Fibroblast of lung (primary cell): ENCODE results near the gene PIMREG. TPM values are rescaled to one million over a fixed set of nuclear protein-coding genes. Genes with fewer than 3 reads are reported as not detected.

Experiments
- DNase-seq, 2 donors: peaks; one replicate each; pipeline versions ENCODE4 v3.0.0 to v3.0.0-alpha.2; 2010; ENCODE audit warnings: low read depth in 2 of 2
- H2AFZ ChIP-seq: 2 replicates; pipeline ENCODE4 v1.5.1; 2012; ENCODE audit warnings: low read length, control low read depth, inconsistent platforms
- H3K27ac ChIP-seq: 2 replicates; pipeline ENCODE4 v1.5.1; 2011; ENCODE audit warnings: low read length, control low read depth; ENCODE audit not compliant: insufficient read depth
- H3K27me3 ChIP-seq: 2 replicates; pipeline ENCODE4 v1.5.1; 2011; ENCODE audit warnings: mild to moderate bottlenecking, low read length; ENCODE audit not compliant: control insufficient read depth, insufficient read depth
- H3K36me3 ChIP-seq: 2 replicates; pipeline ENCODE4 v1.5.1; 2011; ENCODE audit warnings: low read length; ENCODE audit not compliant: control insufficient read depth, insufficient read depth
- H3K4me1 ChIP-seq: 2 replicates; pipeline ENCODE4 v1.5.1; 2011; ENCODE audit warnings: low read length; ENCODE audit not compliant: control insufficient read depth, insufficient read depth; ENCODE audit errors: extremely low read depth
- H3K4me2 ChIP-seq: 2 replicates; pipeline ENCODE4 v1.5.1; 2011; ENCODE audit warnings: low read length, control low read depth; ENCODE audit not compliant: insufficient read depth; ENCODE audit errors: extremely low read depth
- H3K4me3 ChIP-seq, 4 experiments: fragments of 200-600 bp in 1 of 4; sonication (generic) in 1 of 4; replicated peaks in 1 of 4; 2 replicates each; pipeline ENCODE4 v1.5.1; 2011 to 2016; ENCODE audit warnings: low read length in 4 of 4, low read depth in 3 of 4, mild to moderate bottlenecking in 3 of 4, control low read depth in 2 of 4, inconsistent platforms in 1 of 4, mixed read lengths in 1 of 4; ENCODE audit not compliant: insufficient read depth in 1 of 4; ENCODE audit errors: control extremely low read depth in 1 of 4
- H3K79me2 ChIP-seq: 2 replicates; pipeline ENCODE4 v1.5.1; 2012; ENCODE audit warnings: mild to moderate bottlenecking, low read length, inconsistent platforms; ENCODE audit not compliant: control insufficient read depth, insufficient read depth
- H3K9ac ChIP-seq: 2 replicates; pipeline ENCODE4 v1.5.1; 2011; ENCODE audit warnings: mild to moderate bottlenecking, low read length, control low read depth; ENCODE audit not compliant: insufficient read depth
- H3K9me3 ChIP-seq: 2 replicates; pipeline ENCODE4 v1.5.1; 2012; ENCODE audit warnings: low read depth, low read length; ENCODE audit not compliant: control insufficient read depth, insufficient read depth
- H4K20me1 ChIP-seq: 2 replicates; pipeline ENCODE4 v1.5.1; 2011; ENCODE audit warnings: low read length; ENCODE audit not compliant: control insufficient read depth, insufficient read depth; ENCODE audit errors: extremely low read depth
- EZH2 ChIP-seq: IDR thresholded peaks from 2 replicates; pipeline ENCODE4 v1.5.1; 2012; ENCODE audit warnings: low read length, control low read depth, mild to moderate bottlenecking; ENCODE audit errors: missing control alignments
- polyA plus RNA-seq, 2 donors: library from polyadenylated mRNA; depleted of rRNA in 1 of 2; stranded (reverse) in 1 of 2; unstranded in 1 of 2; fragments of >200 nt; gene quantifications; 2 replicates each; pipeline ENCODE4 v1.2.1, GENCODE V29; 2011 to 2012; ENCODE audit warnings: missing spikeins in 1 of 2
- total RNA-seq: library from RNA; depleted of rRNA; stranded (reverse); fragments of >200 nt; gene quantifications from 2 replicates; pipeline ENCODE4 v1.2.1, GENCODE V29; 2014
- TF ChIP-seq, protein P1 (sequence below), 2 donors: IDR thresholded peaks in 1 of 2; conservative IDR thresholded peaks in 1 of 2; 1 replicate in 1 of 2; 2 replicates in 1 of 2; pipeline ENCODE4 v1.5.1; 2011 to 2012; ENCODE audit warnings: low read length in 2 of 2, control low read depth in 1 of 2, inconsistent platforms in 1 of 2, low read depth in 1 of 2, mild to moderate bottlenecking in 1 of 2

Gene PIMREG
- total and polyA plus RNA-seq, 2 donors (not counting 1 experiment from before 2014, with no cell fraction given): 6.5 to 10.6 TPM

DNA sequence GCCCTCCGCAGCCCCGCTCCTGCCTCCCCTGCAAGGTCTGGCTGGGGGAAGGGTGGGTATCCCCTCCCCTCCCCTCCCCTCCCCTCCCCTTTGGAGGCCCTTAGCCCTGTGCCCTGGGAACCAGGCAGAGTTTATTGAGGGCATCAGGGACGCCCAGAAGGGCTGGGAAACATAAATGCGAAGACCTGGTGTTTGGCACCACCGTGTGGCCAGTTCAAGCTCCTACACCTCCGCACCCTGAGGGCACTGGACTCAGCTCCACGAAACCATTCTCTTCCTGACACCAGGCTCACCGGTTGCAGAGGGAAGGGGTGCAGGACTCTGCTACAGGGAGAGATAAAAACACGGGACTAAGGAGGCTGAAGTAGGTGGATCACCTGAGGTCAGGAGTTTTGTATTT, 8.3 kb upstream of the PIMREG start:
- H2AFZ ChIP-seq: no peak overlapping the region
- peak; percentile 41 to 68 for DNase-seq
- H3K4me1 ChIP-seq: peaks cover 3% of the 10 kb centered on the region
- H3K9ac ChIP-seq: no peak overlapping the region
- TF ChIP-seq, protein P1, sequence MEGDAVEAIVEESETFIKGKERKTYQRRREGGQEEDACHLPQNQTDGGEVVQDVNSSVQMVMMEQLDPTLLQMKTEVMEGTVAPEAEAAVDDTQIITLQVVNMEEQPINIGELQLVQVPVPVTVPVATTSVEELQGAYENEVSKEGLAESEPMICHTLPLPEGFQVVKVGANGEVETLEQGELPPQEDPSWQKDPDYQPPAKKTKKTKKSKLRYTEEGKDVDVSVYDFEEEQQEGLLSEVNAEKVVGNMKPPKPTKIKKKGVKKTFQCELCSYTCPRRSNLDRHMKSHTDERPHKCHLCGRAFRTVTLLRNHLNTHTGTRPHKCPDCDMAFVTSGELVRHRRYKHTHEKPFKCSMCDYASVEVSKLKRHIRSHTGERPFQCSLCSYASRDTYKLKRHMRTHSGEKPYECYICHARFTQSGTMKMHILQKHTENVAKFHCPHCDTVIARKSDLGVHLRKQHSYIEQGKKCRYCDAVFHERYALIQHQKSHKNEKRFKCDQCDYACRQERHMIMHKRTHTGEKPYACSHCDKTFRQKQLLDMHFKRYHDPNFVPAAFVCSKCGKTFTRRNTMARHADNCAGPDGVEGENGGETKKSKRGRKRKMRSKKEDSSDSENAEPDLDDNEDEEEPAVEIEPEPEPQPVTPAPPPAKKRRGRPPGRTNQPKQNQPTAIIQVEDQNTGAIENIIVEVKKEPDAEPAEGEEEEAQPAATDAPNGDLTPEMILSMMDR (conservative IDR thresholded peaks at IDR 0.05 in 1 of 2, IDR thresholded peaks at IDR 0.05 in 1 of 2; ENCODE audit: low read depth in 1 of 2, low read length in 2 of 2): peak; percentile 82 to 92
- no peak for TF ChIP-seq EZH2
- no peaks in the 10 kb centered on the region for H4K20me1 ChIP-seq
- peaks cover 10% of the 10 kb centered on the region for H3K27me3 ChIP-seq
- no peak overlapping the region for H3K4me3 ChIP-seq
- no peaks in the 10 kb centered on the region for H3K9me3 ChIP-seq
- H3K79me2 ChIP-seq: no peaks in the 10 kb centered on the region
- H3K27ac ChIP-seq: no peak overlapping the region
- H3K4me2 ChIP-seq: no peak overlapping the region
- H3K36me3 ChIP-seq: no peaks in the 10 kb centered on the region

DNA sequence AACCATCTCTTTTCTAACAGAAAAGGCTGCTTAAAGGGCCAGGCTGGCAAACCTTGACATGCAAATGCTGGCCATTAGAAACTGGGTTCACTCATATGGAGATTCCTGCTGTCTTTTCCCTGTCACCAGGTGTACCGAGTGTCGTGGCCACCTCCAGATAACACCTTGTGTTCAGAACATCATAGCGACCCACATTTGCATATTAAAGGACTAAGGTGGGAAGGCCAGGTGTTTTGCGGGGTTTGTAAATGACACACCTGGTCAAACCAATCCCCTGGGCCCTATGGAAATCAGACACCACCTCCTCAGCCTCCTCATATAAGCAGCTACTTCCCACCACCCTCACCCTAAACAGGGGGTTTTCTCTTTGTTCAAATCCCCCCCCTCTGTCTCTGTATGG, 6.8 kb upstream of the PIMREG start:
- H3K9ac ChIP-seq: no peak overlapping the region
- no peaks in the 10 kb centered on the region for H4K20me1 ChIP-seq
- no peak overlapping the region for H3K27ac ChIP-seq
- no peak for DNase-seq
- H3K4me3 ChIP-seq: no peak overlapping the region
- no peak overlapping the region for H3K4me2 ChIP-seq
- no peaks in the 10 kb centered on the region for H3K79me2 ChIP-seq
- peaks cover 3% of the 10 kb centered on the region for H3K4me1 ChIP-seq
- H3K27me3 ChIP-seq: peaks cover 10% of the 10 kb centered on the region
- TF ChIP-seq, protein P1 (conservative IDR thresholded peaks at IDR 0.05 in 1 of 2, IDR thresholded peaks at IDR 0.05 in 1 of 2; ENCODE audit: low read depth in 1 of 2, low read length in 2 of 2): no peak
- no peak for TF ChIP-seq EZH2
- no peaks in the 10 kb centered on the region for H3K9me3 ChIP-seq
- H2AFZ ChIP-seq: no peak overlapping the region
- no peaks in the 10 kb centered on the region for H3K36me3 ChIP-seq

DNA sequence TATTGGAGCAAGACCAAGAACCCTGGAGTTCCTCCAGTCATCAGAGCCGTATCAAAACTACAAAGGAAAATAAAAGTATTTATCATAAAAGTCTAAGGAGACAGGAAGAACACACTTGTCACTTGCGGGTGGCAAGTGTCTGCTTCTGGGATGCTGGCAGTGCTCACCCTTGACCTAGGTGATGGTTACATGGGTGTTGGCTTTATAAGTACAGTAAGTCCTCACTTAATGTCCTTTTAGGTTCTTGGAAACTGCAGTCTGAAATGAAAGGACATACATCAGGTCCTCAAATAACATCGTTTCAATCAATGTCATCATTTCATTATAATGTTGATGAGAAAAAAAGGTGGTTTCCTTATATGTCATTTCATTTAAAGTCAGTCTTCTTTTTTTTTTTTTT, 6.3 kb upstream of the PIMREG start:
- Histone ChIP-seq H3K9ac (no peak overlapping the region), H3K4me2 (no peak overlapping the region), H4K20me1 (no peaks in the 10 kb centered on the region), H3K27me3 (peaks cover 10% of the 10 kb centered on the region), H3K27ac (no peak overlapping the region), H3K79me2 (no peaks in the 10 kb centered on the region), H2AFZ (no peak overlapping the region), H3K36me3 (no peaks in the 10 kb centered on the region), H3K4me3 (no peak overlapping the region), H3K9me3 (no peaks in the 10 kb centered on the region), H3K4me1 (peaks cover 3% of the 10 kb centered on the region)
- TF ChIP-seq, protein P1 (conservative IDR thresholded peaks at IDR 0.05 in 1 of 2, IDR thresholded peaks at IDR 0.05 in 1 of 2; ENCODE audit: low read depth in 1 of 2, low read length in 2 of 2): no peak
- no peak for TF ChIP-seq EZH2
- no peak for DNase-seq
